SU-DHL-6 (cell line): ENCODE data around the gene PRR35.

Experiments
- H2AFZ ChIP-seq: fragments of 200-600 bp; sonication (generic); 2 replicates; pipeline ENCODE4 v1.6.1; 2014; ENCODE audit warnings: low read depth, mild to moderate bottlenecking, moderate library complexity, mixed read lengths, antibody characterized with exemption, low read length; ENCODE audit not compliant: severe bottlenecking
- H3F3A ChIP-seq: fragments of 200-600 bp; shearing (Covaris generic); 2 replicates; pipeline ENCODE4 v1.6.0; 2016; ENCODE audit warnings: antibody characterized with exemption, mild to moderate bottlenecking; ENCODE audit not compliant: insufficient read depth
- H3K27ac ChIP-seq: fragments of 200-600 bp; sonication (generic); 2 replicates; pipeline ENCODE4 v1.5.1; 2016; ENCODE audit warnings: low read depth, mild to moderate bottlenecking, low read length, moderate library complexity, mixed read lengths
- H3K27me3 ChIP-seq: fragments of 200-600 bp; sonication (generic), shearing (Covaris generic); 2 replicates; pipeline ENCODE4 v1.6.0; 2014; ENCODE audit warnings: mild to moderate bottlenecking, low read length
- H3K36me3 ChIP-seq: fragments of 200-600 bp; sonication (generic); 2 replicates; pipeline ENCODE4 v1.6.1; 2014; ENCODE audit warnings: mild to moderate bottlenecking, low read length, mixed read lengths
- H3K4me2 ChIP-seq: fragments of 300-600, 200-600 bp; shearing (Covaris generic), sonication (generic); 2 replicates; pipeline ENCODE4 v1.6.0; 2014; ENCODE audit warnings: low read length, low read depth, mild to moderate bottlenecking; ENCODE audit not compliant: poor library complexity, severe bottlenecking
- H3K4me3 ChIP-seq: fragments of 200-600 bp; sonication (generic); 2 replicates; pipeline ENCODE4 v1.5.1; 2014; ENCODE audit warnings: antibody characterized with exemption, low read length, mild to moderate bottlenecking, mixed read lengths; ENCODE audit not compliant: insufficient read depth, poor library complexity, severe bottlenecking
- H3K79me2 ChIP-seq: fragments of 200-600 bp; sonication (generic); 2 replicates; pipeline ENCODE4 v1.6.1; 2014; ENCODE audit warnings: mild to moderate bottlenecking, low read length, moderate library complexity; ENCODE audit not compliant: insufficient read depth
- H3K9ac ChIP-seq: fragments of 200-600 bp; sonication (generic); 2 replicates; pipeline ENCODE4 v1.7.0; 2014; ENCODE audit warnings: mild to moderate bottlenecking, low read length
- H3K9me2 ChIP-seq: fragments of 200-600 bp; sonication (generic); replicated peaks from 2 replicates; pipeline ENCODE4 v1.6.1; 2014; ENCODE audit warnings: low read length; ENCODE audit not compliant: insufficient read depth
- H3K9me3 ChIP-seq: fragments of 200-600 bp; sonication (generic); 2 replicates; pipeline ENCODE4 v1.6.1; 2014; ENCODE audit warnings: low read length, mixed read lengths; ENCODE audit not compliant: insufficient read depth
- H4K20me1 ChIP-seq: fragments of 200-600 bp; sonication (generic); 2 replicates; pipeline ENCODE4 v1.6.1; 2014; ENCODE audit warnings: low read depth, mild to moderate bottlenecking, antibody characterized with exemption, low read length, moderate library complexity, mixed read lengths
- EZH2phosphoT487 ChIP-seq: fragments of 200-600 bp; sonication (generic), shearing (Covaris generic); conservative IDR thresholded peaks from 2 replicates; pipeline ENCODE4 v1.6.1; 2018; ENCODE audit warnings: mild to moderate bottlenecking, antibody characterized with exemption, low read length, moderate library complexity, mixed read lengths
- TF ChIP-seq, protein P1 (sequence below): fragments of 200-600 bp; sonication (generic); IDR thresholded peaks from one replicate; pipeline ENCODE4 v1.5.1; 2017; ENCODE audit warnings: antibody characterized with exemption, mild to moderate bottlenecking, low read length, moderate library complexity; ENCODE audit not compliant: insufficient read depth, poor library complexity, severe bottlenecking

The PRR35 gene

DNA sequence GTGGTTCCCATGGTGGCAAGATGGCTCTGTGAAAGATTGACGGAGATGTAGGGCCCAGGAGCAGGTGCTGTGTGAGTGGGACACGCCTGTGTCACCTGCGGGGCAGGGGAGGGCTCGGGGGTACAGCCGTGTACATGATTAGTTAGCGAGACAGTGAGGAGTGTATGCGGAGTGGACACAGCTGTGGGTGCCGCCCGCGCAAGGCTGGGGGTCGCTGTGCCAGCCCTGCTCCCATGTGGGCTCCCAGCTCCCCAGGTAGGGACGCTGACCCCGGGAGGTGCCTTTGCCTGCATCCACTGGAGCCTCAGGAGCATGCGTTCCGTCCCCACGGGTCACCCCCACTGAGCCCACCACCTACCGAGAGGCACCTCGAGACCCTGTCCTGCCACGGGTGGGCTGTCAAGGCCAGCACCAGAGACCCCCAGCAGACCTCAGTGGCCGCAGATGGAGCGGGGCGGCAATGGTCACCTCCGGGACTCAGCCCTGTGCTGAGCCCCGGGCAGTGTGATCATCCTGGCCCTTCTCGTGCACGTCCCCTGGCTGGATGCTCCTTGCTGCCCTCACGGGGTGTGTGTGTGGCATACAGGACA is 25.2 kb upstream of the PRR35 start:
- Histone ChIP-seq H3K9me2 (no peaks in the 10 kb centered on the region), H3K9me3 (no peaks in the 10 kb centered on the region), H3K79me2 (peaks cover 60% of the 10 kb centered on the region), H3K36me3 (no peaks in the 10 kb centered on the region), H2AFZ (no peak overlapping the region), H3K4me3 (no peak overlapping the region), H3K9ac (no peak overlapping the region), H3K27ac (no peak overlapping the region), H4K20me1 (no peaks in the 10 kb centered on the region; the same call in 1 of the 2 replicates), H3K27me3 (no peaks in the 10 kb centered on the region), H3K4me2 (no peak overlapping the region), H3F3A (no peaks in the 10 kb centered on the region)
- TF ChIP-seq, protein P1, sequence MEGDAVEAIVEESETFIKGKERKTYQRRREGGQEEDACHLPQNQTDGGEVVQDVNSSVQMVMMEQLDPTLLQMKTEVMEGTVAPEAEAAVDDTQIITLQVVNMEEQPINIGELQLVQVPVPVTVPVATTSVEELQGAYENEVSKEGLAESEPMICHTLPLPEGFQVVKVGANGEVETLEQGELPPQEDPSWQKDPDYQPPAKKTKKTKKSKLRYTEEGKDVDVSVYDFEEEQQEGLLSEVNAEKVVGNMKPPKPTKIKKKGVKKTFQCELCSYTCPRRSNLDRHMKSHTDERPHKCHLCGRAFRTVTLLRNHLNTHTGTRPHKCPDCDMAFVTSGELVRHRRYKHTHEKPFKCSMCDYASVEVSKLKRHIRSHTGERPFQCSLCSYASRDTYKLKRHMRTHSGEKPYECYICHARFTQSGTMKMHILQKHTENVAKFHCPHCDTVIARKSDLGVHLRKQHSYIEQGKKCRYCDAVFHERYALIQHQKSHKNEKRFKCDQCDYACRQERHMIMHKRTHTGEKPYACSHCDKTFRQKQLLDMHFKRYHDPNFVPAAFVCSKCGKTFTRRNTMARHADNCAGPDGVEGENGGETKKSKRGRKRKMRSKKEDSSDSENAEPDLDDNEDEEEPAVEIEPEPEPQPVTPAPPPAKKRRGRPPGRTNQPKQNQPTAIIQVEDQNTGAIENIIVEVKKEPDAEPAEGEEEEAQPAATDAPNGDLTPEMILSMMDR = no peak
- TF ChIP-seq EZH2phosphoT487 = no peak

DNA sequence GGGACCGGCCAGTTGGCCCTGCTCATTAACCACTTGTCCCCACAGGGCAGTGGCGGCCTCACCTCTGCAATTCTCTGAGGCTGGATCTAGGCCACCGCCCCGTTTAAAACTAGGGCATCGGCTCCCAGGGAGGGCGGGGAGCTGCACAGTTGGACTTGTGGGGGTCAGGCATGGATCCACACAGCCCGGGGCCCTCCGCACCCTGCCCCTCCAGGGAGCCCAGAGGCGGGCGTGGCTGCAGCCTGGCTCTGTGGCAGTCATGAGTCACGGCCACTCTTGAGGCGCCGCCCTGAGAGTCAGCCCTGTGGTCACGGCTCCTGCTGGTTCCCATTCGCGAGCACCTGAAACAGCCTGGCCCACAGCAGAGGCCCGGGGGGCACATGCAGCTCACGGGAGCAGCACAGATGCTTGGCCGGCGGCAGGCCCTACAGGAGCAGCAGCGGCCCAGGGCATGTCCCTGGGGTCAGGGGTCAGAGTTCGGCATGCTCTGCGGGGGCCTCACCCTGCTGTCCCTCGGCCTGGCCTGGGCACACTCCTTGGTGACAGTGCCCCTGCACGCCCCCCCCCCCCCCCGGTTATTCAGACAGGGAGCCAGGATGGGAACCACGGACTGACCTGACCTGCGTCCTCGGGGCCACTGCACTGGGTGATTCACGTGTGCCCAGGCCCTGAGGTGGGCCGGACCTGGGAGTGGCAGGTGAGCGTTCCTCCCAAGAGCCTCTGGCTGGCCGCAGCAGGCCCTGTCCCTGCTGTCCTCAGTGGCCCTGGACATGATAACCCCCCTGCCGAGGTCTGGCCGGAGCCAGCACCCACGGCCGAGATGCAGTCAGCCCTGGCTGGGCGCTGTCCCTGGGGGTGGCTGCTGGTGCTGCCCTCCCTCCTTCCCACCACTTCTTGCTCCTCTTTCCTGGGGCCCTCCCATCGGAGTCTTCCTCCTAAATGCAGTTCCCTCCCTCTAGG is 24.5 kb upstream of the PRR35 start:
- Histone ChIP-seq H3K27me3 (no peaks in the 10 kb centered on the region), H3K79me2 (peaks cover 52% of the 10 kb centered on the region), H3K9me3 (no peaks in the 10 kb centered on the region), H3F3A (no peaks in the 10 kb centered on the region), H2AFZ (no peak overlapping the region), H3K4me3 (no peak overlapping the region), H3K9ac (no peak overlapping the region), H4K20me1 (no peaks in the 10 kb centered on the region; the same call in 1 of the 2 replicates), H3K4me2 (no peak overlapping the region), H3K36me3 (no peaks in the 10 kb centered on the region), H3K9me2 (no peaks in the 10 kb centered on the region), H3K27ac (no peak overlapping the region)
- TF ChIP-seq EZH2phosphoT487 = no peak
- TF ChIP-seq, protein P1 = no peak

- Histone ChIP-seq H2AFZ (no peak overlapping the region), H3K9me2 (no peaks in the 10 kb centered on the region), H4K20me1 (no peaks in the 10 kb centered on the region), H3K27me3 (no peaks in the 10 kb centered on the region), H3K79me2 (peaks cover 47% of the 10 kb centered on the region), H3K9me3 (no peaks in the 10 kb centered on the region), H3K4me3 (no peak overlapping the region), H3K9ac (no peak overlapping the region), H3K4me2 (no peak overlapping the region), H3K36me3 (no peaks in the 10 kb centered on the region), H3F3A (no peaks in the 10 kb centered on the region), H3K27ac (no peak overlapping the region)
- TF ChIP-seq, protein P1 = no peak
- TF ChIP-seq EZH2phosphoT487 = no peak
Observed at GRCh38 chr16:536746-537145, 23.4 kb upstream of the PRR35 start.
